ENCODE results near the gene GRXCR1.

GRCh38 chr4:42906341-42906740, 13.8 kb downstream of the GRXCR1 start:
- no peak for TF ChIP-seq CTCF (IDR thresholded peaks at IDR 0.05; ENCODE audit: insufficient read depth, low read depth, low read length)
- no peak for TF ChIP-seq EZH2 (IDR thresholded peaks at IDR 0.05; ENCODE audit: insufficient read depth, low read length)
